Common myeloid progenitor, CD34-positive (primary cell): ENCODE data around the gene DUSP5.

Experiments
- CTCF ChIA-PET: fragments of 350-600 bp; sonication (Branson Sonifier 250); formaldehyde crosslinking; loops from one replicate; lab custom pipeline; 2021; ENCODE audit warnings: antibody characterized with exemption; lab: Charles Lee
- POLR2A ChIA-PET: fragments of 350-600 bp; sonication (Branson Sonifier 250); formaldehyde crosslinking; loops from one replicate; lab custom pipeline; 2021; ENCODE audit warnings: antibody characterized with exemption; lab: Charles Lee
- DNase-seq, 3 donors: peaks; one replicate each; pipeline versions ENCODE4 v3.0.0 to v3.0.0-alpha.2; 2013
- H3K27ac ChIP-seq, 2 experiments: 1 replicate in 1 of 2; 2 replicates in 1 of 2; pipeline ENCODE4 v1.7.0; 2013; ENCODE audit warnings: inconsistent platforms in 2 of 2, low read length in 2 of 2, mild to moderate bottlenecking in 2 of 2, low read depth in 1 of 2, moderate library complexity in 1 of 2; ENCODE audit not compliant: severe bottlenecking in 2 of 2, insufficient read depth in 1 of 2, poor library complexity in 1 of 2
- H3K27me3 ChIP-seq, 5 experiments: replicated peaks in 2 of 5; 1 replicate in 3 of 5; 2 replicates in 2 of 5; pipeline versions ENCODE4 v1.6.1 to v1.7.0; 2013; ENCODE audit warnings: low read length in 4 of 5, mild to moderate bottlenecking in 2 of 5, moderate library complexity in 2 of 5, inconsistent platforms in 1 of 5; ENCODE audit not compliant: insufficient read depth in 5 of 5, control insufficient read depth in 4 of 5
- H3K36me3 ChIP-seq, 4 experiments: 1 replicate in 2 of 4; 2 replicates in 2 of 4; pipeline versions ENCODE4 v1.6.1 to v1.7.0; 2013; ENCODE audit warnings: low read length in 3 of 4, control low read depth in 1 of 4, mild to moderate bottlenecking in 1 of 4; ENCODE audit not compliant: control insufficient read depth in 4 of 4, insufficient read depth in 4 of 4
- H3K4me1 ChIP-seq, 4 experiments: 1 replicate in 3 of 4; 2 replicates in 1 of 4; pipeline versions ENCODE4 v1.6.1 to v1.7.1; 2013; ENCODE audit warnings: low read length in 3 of 4, mild to moderate bottlenecking in 3 of 4, control low read depth in 1 of 4, inconsistent platforms in 1 of 4, moderate library complexity in 1 of 4; ENCODE audit not compliant: control insufficient read depth in 4 of 4, insufficient read depth in 4 of 4; ENCODE audit errors: control extremely low read depth in 1 of 4
- H3K4me3 ChIP-seq, 7 experiments: 1 replicate in 4 of 7; 2 replicates in 3 of 7; pipeline versions ENCODE4 v1.5.1 to v1.7.0; 2013; ENCODE audit warnings: mild to moderate bottlenecking in 7 of 7, low read length in 6 of 7, moderate library complexity in 6 of 7, inconsistent platforms in 2 of 7, low read depth in 2 of 7, control low read depth in 1 of 7; ENCODE audit not compliant: insufficient read depth in 4 of 7, control insufficient read depth in 1 of 7; ENCODE audit errors: extremely low read depth in 1 of 7
- H3K9me3 ChIP-seq, 5 experiments: 1 replicate in 4 of 5; 2 replicates in 1 of 5; pipeline versions ENCODE4 v1.6.1 to v1.7.1; 2013; ENCODE audit warnings: low read length in 4 of 5, mild to moderate bottlenecking in 2 of 5, inconsistent platforms in 1 of 5, low read depth in 1 of 5, moderate library complexity in 1 of 5; ENCODE audit not compliant: control insufficient read depth in 4 of 5, insufficient read depth in 2 of 5; ENCODE audit errors: control extremely low read depth in 1 of 5
- WGBS: methylation state at CpG from one replicate; pipeline ENCODE4 v1.1.5; 2013; ENCODE audit not compliant: insufficient coverage; 5-methylcytosine and 5-hydroxymethylcytosine counted together

DUSP5 gene

GRCh38 chr10:110505130-110505770 lies 7.5 kb downstream of the DUSP5 start:
- peaks cover 16 to 50% (median 46%) of the 10 kb centered on the region in 4 experiments for H3K4me1 ChIP-seq
- no peak overlapping the region for H3K27ac ChIP-seq
- no peak overlapping the region for H3K4me3 ChIP-seq
- ChIA-PET CTCF (interaction anchor here (1.4 to 2.2 kb wide), 3 partner anchors 13 to 168 kb away, joined by 3 to 11 read pairs (median 3); no protein-coding TSS in a partner anchor), POLR2A (no interaction called here)
- peaks cover 0 to 5% (median 0%) of the 10 kb centered on the region in 5 experiments for H3K27me3 ChIP-seq
- no peak for DNase-seq
- 74% methylated on average over 6 of the region's 6 CpGs for WGBS
- H3K36me3 ChIP-seq = peaks cover 0 to 19% (median 0%) of the 10 kb centered on the region in 4 experiments
- H3K9me3 ChIP-seq = peaks cover 0 to 2% (median 0%) of the 10 kb centered on the region in 5 experiments

GRCh38 chr10:110506448-110506847 lies 8.7 kb downstream of the DUSP5 start:
- no peak overlapping the region for H3K4me3 ChIP-seq
- H3K27me3 ChIP-seq = no peaks in the 10 kb centered on the region
- H3K27ac ChIP-seq = no peak overlapping the region
- POLR2A ChIA-PET = no interaction called here
- peaks cover 14 to 42% (median 37%) of the 10 kb centered on the region in 4 experiments for H3K4me1 ChIP-seq
- CTCF ChIA-PET = interaction anchor here (0.9 to 1.2 kb wide), 2 partner anchors 22 to 50 kb away, joined by 3 read pairs; no protein-coding TSS in a partner anchor
- no CpG with 5 or more reads among the region's 2 CpGs for WGBS
- H3K36me3 ChIP-seq = peaks cover 0 to 22% (median 0%) of the 10 kb centered on the region in 4 experiments
- no peak for DNase-seq
- peaks cover 0 to 2% (median 0%) of the 10 kb centered on the region in 5 experiments for H3K9me3 ChIP-seq

GRCh38 chr10:110507346-110507745 lies 9.6 kb downstream of the DUSP5 start:
- Histone ChIP-seq H3K4me1 (peaks cover 12 to 33% (median 28%) of the 10 kb centered on the region in 4 experiments), H3K27ac (no peak overlapping the region), H3K36me3 (peaks cover 0 to 22% (median 0%) of the 10 kb centered on the region in 4 experiments), H3K9me3 (peaks cover 0 to 2% (median 0%) of the 10 kb centered on the region in 5 experiments), H3K27me3 (no peaks in the 10 kb centered on the region), H3K4me3 (no peak overlapping the region)
- 90% methylated on average over 6 of the region's 6 CpGs for WGBS
- ChIA-PET CTCF (interaction anchor here (1.2 to 1.5 kb wide), 3 partner anchors 10 to 51 kb away, joined by 3 to 4 read pairs (median 3); no protein-coding TSS in a partner anchor), POLR2A (no interaction called here)
- no peak for DNase-seq

GRCh38 chr10:110508159-110508788 lies 10.6 kb downstream of the DUSP5 start:
- DNase-seq = no peak
- WGBS = 96% methylated on average over 9 of the region's 9 CpGs
- H3K4me1 ChIP-seq = peaks cover 10 to 24% (median 19%) of the 10 kb centered on the region in 4 experiments
- ChIA-PET CTCF (interaction anchor here (0.6 to 1.5 kb wide), 6 partner anchors 9 to 155 kb away, joined by 3 to 5 read pairs (median 4); no protein-coding TSS in a partner anchor), POLR2A (no interaction called here)
- H3K9me3 ChIP-seq = peaks cover 0 to 2% (median 0%) of the 10 kb centered on the region in 5 experiments
- no peak overlapping the region for H3K27ac ChIP-seq
- no peak overlapping the region for H3K4me3 ChIP-seq
- H3K36me3 ChIP-seq = peaks cover 0 to 22% (median 0%) of the 10 kb centered on the region in 4 experiments
- H3K27me3 ChIP-seq = no peaks in the 10 kb centered on the region

GRCh38 chr10:110508806-110509544 lies 11.3 kb downstream of the DUSP5 start:
- no peaks in the 10 kb centered on the region for H3K27me3 ChIP-seq
- peaks cover 0 to 22% (median 0%) of the 10 kb centered on the region in 4 experiments for H3K36me3 ChIP-seq
- no peak overlapping the region for H3K27ac ChIP-seq
- CTCF ChIA-PET = interaction anchor here (1.1 to 1.4 kb wide), 4 partner anchors 14 to 156 kb away, joined by 3 to 5 read pairs (median 4); no protein-coding TSS in a partner anchor
- no peak overlapping the region for H3K4me3 ChIP-seq
- WGBS = 94% methylated on average over 7 of the region's 11 CpGs
- DNase-seq = no peak
- peaks cover 0 to 2% (median 0%) of the 10 kb centered on the region in 5 experiments for H3K9me3 ChIP-seq
- H3K4me1 ChIP-seq = peaks cover 3 to 17% (median 12%) of the 10 kb centered on the region in 4 experiments
- POLR2A ChIA-PET = no interaction called here

GRCh38 chr10:110509560-110509959 lies 11.9 kb downstream of the DUSP5 start:
- Histone ChIP-seq H3K9me3 (peaks cover 0 to 2% (median 0%) of the 10 kb centered on the region in 5 experiments), H3K27me3 (no peaks in the 10 kb centered on the region), H3K4me1 (peaks cover 1 to 11% (median 6%) of the 10 kb centered on the region in 4 experiments), H3K4me3 (no peak overlapping the region), H3K27ac (no peak overlapping the region), H3K36me3 (peaks cover 0 to 22% (median 0%) of the 10 kb centered on the region in 4 experiments)
- DNase-seq = no peak
- 100% methylated on average over 2 of the region's 2 CpGs for WGBS
- ChIA-PET POLR2A (no interaction called here), CTCF (interaction anchor here (1.1 to 1.3 kb wide), 3 partner anchors 16 to 156 kb away, joined by 3 to 5 read pairs (median 4); no protein-coding TSS in a partner anchor)
